Measurements from ENCODE around the gene PPP1R7.
A peak's percentile ranks its signal among the peaks of the same experiment; 100 is the strongest.
"Not testable (repeated sequence)": the region's sequence is repeated elsewhere in the genome, so short reads cannot be mapped to it uniquely, and the experiment has no call there.

The PPP1R7 gene

GRCh38 chr2:241149925-241150659 is at the start of gene PPP1R7:
Gene PPP1R7, plus strand, starts transcription at chr2:241150467. Its CDS starts 29 bp downstream, at chr2:241150496.
- peak; percentile 96 for DNase-seq

GRCh38 chr2:241102239-241102803 is 47.9 kb upstream of the PPP1R7 start, which contains the start of gene MTERF4:
Gene MTERF4, minus strand, starts transcription at chr2:241102287. Its CDS starts 14 bp downstream, at chr2:241102273.
- peak; percentile 89 for DNase-seq

- DNase-seq, result no peak
Measured at GRCh38 chr2:241103176-241103595, 47.1 kb upstream of the PPP1R7 start.

- DNase-seq, result not testable (repeated sequence)
Measured at GRCh38 chr2:241104611-241105010, 45.7 kb upstream of the PPP1R7 start.

GRCh38 chr2:241105641-241106040 is 44.6 kb upstream of the PPP1R7 start:
- no peak for DNase-seq

GRCh38 chr2:241107031-241107783 is 43.1 kb upstream of the PPP1R7 start:
- DNase-seq, result no peak

- DNase-seq, result no peak
Measured at GRCh38 chr2:241108271-241109209, 41.7 kb upstream of the PPP1R7 start.

- no peak for DNase-seq
Measured at GRCh38 chr2:241109210-241110088, 40.8 kb upstream of the PPP1R7 start.

- DNase-seq, result no peak
Measured at GRCh38 chr2:241110089-241110606, 40.1 kb upstream of the PPP1R7 start.

- DNase-seq, result no peak
Measured at GRCh38 chr2:241110607-241111439, 39.4 kb upstream of the PPP1R7 start.

GRCh38 chr2:241111440-241111805 is 38.8 kb upstream of the PPP1R7 start:
- no peak for DNase-seq

GRCh38 chr2:241112046-241112445 is 38.2 kb upstream of the PPP1R7 start:
- DNase-seq, result no peak

GRCh38 chr2:241112592-241112991 is 37.7 kb upstream of the PPP1R7 start:
- no peak for DNase-seq

- no peak for DNase-seq
Measured at GRCh38 chr2:241114836-241115235, 35.4 kb upstream of the PPP1R7 start.

- DNase-seq, result no peak
Measured at GRCh38 chr2:241115361-241115760, 34.9 kb upstream of the PPP1R7 start.

GRCh38 chr2:241116606-241117560 is 33.4 kb upstream of the PPP1R7 start:
- DNase-seq, result no peak

- DNase-seq, result no peak
Measured at GRCh38 chr2:241118737-241119505, 31.3 kb upstream of the PPP1R7 start.

- no peak for DNase-seq
Measured at GRCh38 chr2:241120440-241120839, 29.8 kb upstream of the PPP1R7 start.

Measured in suppressor macrophage treated with lipopolysaccharide for 4 hours (primary cell).